ENCODE measurements around the gene RAI14.

DNA sequence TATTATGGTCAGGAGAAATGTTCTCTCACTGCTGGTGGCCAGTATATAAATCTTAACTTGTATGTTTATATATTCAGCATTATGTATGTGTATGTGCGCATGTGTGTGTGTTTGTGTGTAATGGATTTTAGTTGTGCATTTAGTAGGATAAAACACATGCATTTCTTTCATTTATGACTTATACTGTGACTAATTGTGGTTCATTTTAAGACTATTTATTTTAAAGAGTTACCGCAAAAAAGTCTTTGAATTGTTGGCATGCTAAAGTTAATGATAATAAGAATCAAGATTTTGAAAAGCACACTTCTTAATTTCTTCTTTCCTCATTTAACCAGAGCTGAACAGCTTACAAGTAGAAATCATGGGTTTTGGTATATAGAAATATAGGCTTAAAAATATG lies 60.9 kb downstream of the RAI14 start:
- no peak for TF ChIP-seq POLR2AphosphoS5 (IDR thresholded peaks at IDR 0.05; ENCODE audit: low read depth, low read length)
- TF ChIP-seq POLR2A (IDR thresholded peaks at IDR 0.05; ENCODE audit: low read depth, low read length), result no peak

Measured in GM12892 (cell line).